Cardiac fibroblast (primary cell): ENCODE measurements around the gene PLCB3.
A peak's percentile ranks its signal among the peaks of the same experiment; 100 is the strongest.

Experiments used
- DNase-seq, 2 donors: peaks; one replicate each; pipeline versions ENCODE4 v3.0.0 to v3.0.0-alpha.2; 2010; ENCODE audit warnings: low read depth in 2 of 2
- H3K4me3 ChIP-seq, 2 donors: replicated peaks in 1 of 2; 1 replicate in 1 of 2; 2 replicates in 1 of 2; pipeline ENCODE4 v1.5.1; 2011; ENCODE audit warnings: low read depth in 2 of 2, low read length in 2 of 2, mild to moderate bottlenecking in 2 of 2, moderate library complexity in 1 of 2
- TF ChIP-seq, protein P1 (sequence below): IDR thresholded peaks from one replicate; pipeline ENCODE4 v1.5.1; 2011; ENCODE audit warnings: low read depth, mild to moderate bottlenecking, low read length, inconsistent platforms

Gene PLCB3

DNA sequence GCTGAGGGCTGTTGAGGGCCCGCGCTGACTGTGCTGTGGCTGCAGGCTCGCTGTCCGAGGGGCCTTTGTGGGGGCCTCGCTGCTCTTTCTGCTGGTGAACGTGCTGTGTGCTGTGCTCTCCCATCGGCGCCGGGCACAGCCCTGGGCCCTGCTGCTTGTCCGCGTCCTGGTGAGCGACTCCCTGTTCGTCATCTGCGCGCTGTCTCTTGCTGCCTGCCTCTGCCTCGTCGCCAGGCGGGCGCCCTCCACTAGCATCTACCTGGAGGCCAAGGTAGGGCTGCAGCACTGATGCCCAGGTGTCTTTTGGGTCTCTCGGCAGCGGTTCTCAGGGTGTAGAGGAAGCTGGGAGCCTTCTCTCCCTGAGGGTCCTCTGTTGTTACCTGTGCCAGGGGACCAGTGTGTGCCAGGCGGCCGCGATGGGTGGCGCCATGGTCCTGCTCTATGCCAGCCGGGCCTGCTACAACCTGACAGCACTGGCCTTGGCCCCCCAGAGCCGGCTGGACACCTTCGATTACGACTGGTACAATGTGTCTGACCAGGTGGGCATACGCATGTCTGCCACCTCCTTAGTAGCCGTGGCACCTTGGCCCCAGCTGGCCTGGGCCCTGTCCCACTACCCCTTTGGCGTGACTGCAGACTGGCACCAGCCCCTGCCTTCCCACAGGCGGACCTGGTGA, 36.5 kb downstream of the PLCB3 start:
- TF ChIP-seq, protein P1, sequence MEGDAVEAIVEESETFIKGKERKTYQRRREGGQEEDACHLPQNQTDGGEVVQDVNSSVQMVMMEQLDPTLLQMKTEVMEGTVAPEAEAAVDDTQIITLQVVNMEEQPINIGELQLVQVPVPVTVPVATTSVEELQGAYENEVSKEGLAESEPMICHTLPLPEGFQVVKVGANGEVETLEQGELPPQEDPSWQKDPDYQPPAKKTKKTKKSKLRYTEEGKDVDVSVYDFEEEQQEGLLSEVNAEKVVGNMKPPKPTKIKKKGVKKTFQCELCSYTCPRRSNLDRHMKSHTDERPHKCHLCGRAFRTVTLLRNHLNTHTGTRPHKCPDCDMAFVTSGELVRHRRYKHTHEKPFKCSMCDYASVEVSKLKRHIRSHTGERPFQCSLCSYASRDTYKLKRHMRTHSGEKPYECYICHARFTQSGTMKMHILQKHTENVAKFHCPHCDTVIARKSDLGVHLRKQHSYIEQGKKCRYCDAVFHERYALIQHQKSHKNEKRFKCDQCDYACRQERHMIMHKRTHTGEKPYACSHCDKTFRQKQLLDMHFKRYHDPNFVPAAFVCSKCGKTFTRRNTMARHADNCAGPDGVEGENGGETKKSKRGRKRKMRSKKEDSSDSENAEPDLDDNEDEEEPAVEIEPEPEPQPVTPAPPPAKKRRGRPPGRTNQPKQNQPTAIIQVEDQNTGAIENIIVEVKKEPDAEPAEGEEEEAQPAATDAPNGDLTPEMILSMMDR, result no peak
- DNase-seq, result no peak
- no peak overlapping the region for H3K4me3 ChIP-seq

DNA sequence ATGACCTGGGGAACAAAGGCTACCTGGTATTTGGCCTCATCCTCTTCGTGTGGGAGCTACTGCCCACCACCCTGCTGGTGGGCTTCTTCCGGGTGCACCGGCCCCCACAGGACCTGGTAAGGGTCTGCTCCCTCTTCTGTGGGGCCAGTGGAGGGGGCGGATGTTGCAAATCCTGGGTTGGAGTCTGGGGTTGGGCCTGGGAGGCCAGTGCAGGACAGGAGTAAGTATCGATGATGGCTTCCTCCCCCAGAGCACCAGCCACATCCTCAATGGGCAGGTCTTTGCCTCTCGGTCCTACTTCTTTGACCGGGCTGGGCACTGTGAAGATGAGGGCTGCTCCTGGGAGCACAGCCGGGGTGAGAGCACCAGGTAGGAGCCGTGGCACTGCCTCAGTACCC, 37.0 kb downstream of the PLCB3 start:
- H3K4me3 ChIP-seq, result no peak overlapping the region
- DNase-seq, result no peak
- TF ChIP-seq, protein P1, result no peak

DNA sequence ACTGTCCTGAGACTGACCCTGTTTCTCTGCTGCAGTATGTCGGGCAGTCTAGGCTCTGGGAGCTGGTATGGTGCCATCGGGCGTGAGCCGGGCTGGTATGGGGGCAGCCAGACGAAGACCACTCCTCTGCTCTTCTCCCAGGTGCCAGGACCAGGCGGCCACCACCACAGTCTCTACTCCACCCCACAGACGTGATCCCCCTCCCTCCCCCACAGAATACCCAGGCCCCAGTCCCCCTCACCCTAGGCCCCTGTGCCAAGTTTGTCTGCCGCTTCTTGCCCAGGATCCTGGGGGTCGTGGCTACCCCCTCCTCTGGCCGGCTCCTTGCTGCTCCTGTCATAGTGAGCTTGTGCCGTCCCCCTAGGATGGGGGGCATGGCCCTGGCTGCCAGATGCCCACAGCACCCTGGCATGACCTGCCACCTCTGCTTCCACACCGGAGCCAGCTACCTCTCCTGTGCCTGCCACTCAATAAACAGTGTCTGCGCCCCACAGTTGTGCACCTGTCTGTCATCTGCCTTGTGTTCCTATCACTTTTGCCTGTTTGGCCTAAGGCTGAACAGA, 37.8 kb downstream of the PLCB3 start:
- H3K4me3 ChIP-seq, result no peak overlapping the region
- TF ChIP-seq, protein P1, result no peak
- no peak for DNase-seq

DNA sequence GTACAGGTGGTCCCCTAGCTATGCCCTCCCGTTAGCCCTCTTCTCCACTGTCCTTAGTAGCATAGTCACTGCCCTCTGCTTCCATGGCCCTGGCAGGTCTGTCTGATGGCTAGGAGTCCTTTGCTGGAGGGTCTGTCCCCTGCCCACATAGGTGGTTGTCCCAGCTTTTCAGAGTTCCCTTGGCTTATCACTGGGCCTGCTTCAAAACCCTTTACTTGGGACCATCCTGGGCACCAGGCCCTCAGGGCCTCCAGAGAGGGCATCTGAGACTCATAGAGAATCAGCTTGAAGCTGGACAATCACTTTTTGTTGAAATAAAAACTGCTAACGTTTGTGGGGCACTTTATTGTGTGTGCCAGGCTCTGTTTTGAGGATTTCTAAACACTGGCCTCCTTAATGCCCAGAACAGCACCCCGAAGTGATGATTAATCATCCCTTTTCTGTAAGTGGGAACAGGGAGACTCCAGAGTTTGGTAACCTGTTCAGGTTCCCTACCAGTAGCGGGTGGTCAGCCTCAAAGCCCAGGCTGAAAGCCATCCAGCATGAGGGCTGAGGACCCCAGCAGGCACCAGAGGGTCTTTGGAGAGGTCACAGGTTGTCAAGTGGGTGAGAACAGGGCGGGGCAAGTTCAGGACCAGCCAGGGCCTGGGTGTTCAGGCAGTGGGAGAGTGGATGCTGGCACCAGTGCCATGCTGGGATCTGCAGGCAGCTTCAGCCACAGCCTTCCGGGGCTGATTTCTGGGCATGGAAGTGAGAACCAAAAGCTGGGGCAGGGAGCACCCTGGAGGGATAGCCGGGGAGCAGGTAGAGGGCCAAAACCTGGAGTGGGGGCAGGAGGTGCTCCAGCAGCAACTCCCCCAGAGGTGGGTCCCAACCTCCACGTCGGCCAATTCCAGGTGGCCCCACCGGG, 39.3 kb downstream of the PLCB3 start:
- TF ChIP-seq, protein P1, result no peak
- no peak overlapping the region for H3K4me3 ChIP-seq
- no peak for DNase-seq

DNA sequence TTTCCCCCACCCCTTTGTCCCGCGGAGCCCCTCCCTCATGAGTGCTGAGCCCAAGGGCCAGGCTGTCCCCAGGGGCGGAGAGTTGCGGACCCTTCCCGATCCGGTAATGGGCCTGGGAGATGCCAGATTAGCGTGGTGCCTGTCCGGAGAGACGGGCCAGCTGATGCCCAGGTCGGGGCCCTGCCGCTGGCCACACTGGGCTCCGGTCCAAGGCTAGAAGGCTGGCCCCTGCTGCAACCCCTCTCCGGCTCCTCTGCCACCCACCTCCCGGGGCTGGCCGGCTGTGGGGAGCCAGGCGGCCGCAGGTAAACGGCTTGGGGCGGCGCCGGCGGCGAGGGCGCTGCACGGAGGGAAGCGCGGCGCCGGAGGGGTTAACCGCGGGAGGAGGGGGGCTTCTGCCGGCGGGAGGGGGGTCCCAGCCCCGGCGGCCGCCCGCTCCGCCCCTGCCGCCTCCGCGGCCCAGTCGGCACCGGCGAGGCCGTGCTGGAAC, 40.0 kb downstream of the PLCB3 start, which contains the start of gene KCNK4:
KCNK4 (plus strand) TSS at position 41 of the 490 bp plus-strand sequence. CDS start 1,717 bp downstream, outside the sequence.
- peak within 1 kb of the TSS in 1 of 2 donors; percentile 14 for H3K4me3 ChIP-seq
- TF ChIP-seq, protein P1, result no peak
- no peak for DNase-seq

DNA sequence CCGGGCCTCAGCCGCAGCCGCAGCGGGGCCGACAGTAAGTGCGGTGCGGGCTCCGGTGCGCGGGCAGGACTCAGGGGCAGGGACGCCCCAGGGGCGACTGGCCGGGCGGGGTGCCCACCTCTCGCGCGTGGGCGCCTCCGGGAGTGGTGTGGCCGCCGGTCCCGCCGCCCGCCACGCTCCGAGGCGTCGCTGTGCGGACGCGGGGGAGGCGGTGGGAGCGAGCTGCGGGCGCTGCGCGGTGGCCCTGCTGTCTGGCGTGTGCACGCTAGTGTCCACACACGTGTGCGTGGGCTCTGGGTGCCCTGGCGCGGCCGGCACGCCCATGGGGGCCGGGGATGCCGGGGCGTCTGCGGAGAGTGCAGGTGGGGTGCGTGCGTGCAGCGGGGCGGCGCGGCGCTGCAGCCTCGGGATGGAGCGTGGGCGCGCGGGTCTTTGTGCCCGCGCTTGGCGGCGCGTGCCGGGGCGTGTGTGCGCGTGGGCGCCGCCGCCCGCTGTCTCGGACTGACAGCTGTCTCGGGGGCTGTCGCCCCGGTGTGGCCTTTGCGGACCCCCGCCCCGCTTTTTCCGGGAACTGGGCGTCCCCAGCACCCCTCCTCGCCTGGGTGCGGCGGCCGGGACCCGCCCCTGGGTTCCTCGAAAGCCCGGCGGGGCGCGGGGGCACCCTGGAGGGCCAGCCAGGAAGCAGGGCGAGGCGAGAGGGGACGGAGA, 40.6 kb downstream of the PLCB3 start:
- H3K4me3 ChIP-seq, result peak overlapping the region; percentile 11 to 14
- DNase-seq, result no peak
- TF ChIP-seq, protein P1, result no peak
